Liver (tissue), 3 donors: ENCODE data around the gene ZNF398.

Experiments
- EGR1 ChIP-seq, 2 donors: IDR thresholded peaks; 2 replicates each; pipeline ENCODE4 v1.6.1; 2016 to 2018; ENCODE audit warnings: antibody characterized with exemption in 2 of 2, low read depth in 2 of 2
- GABPA ChIP-seq, 2 donors: IDR thresholded peaks in 1 of 2; conservative IDR thresholded peaks in 1 of 2; 2 replicates each; pipeline ENCODE4 v1.6.1; 2016; ENCODE audit warnings: antibody characterized with exemption in 2 of 2, mild to moderate bottlenecking in 1 of 2, moderate library complexity in 1 of 2
- NR2F2 ChIP-seq: IDR thresholded peaks from 2 replicates; pipeline ENCODE4 v1.6.1; 2016; ENCODE audit warnings: antibody characterized with exemption
- TAF1 ChIP-seq: conservative IDR thresholded peaks from 2 replicates; pipeline ENCODE4 v1.6.1; 2016; ENCODE audit warnings: antibody characterized with exemption, mild to moderate bottlenecking
- TF ChIP-seq, protein P1 (sequence below): fragments of 150-350 bp; IDR thresholded peaks from 2 replicates; pipeline ENCODE4 v1.5.1; 2017; ENCODE audit warnings: improper control_type of control experiment, low read depth, low read length; ENCODE audit not compliant: missing input control
- TF ChIP-seq, protein P2 (sequence below): IDR thresholded peaks from 2 replicates; pipeline ENCODE4 v1.6.1; 2016; ENCODE audit warnings: antibody characterized with exemption
- TF ChIP-seq, protein P3 (sequence below): IDR thresholded peaks from 2 replicates; pipeline ENCODE4 v1.6.1; 2016; ENCODE audit warnings: antibody characterized with exemption
- donor health status: healthy.
- donor health status: healthy.

DNA sequence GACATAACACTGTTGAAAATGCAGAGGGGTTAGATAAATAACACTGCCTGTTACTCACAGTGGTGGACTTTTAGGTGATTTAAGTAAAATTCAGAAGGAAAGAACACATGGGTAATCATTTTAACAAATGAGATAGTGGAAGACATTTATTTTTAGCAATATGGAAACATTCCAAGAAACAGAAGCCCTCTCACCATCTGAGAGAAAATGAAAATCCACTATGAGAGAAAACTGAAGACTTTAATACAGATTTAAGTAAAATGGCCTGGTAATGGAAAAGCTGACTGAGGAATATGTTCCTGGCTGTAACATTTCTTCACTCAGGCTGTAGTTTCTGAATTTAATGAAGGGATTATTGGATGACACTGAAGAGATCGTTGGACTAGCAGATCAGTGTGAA, 44.6 kb upstream of the ZNF398 start:
- no peak for TF ChIP-seq NR2F2
- TF ChIP-seq, protein P1, sequence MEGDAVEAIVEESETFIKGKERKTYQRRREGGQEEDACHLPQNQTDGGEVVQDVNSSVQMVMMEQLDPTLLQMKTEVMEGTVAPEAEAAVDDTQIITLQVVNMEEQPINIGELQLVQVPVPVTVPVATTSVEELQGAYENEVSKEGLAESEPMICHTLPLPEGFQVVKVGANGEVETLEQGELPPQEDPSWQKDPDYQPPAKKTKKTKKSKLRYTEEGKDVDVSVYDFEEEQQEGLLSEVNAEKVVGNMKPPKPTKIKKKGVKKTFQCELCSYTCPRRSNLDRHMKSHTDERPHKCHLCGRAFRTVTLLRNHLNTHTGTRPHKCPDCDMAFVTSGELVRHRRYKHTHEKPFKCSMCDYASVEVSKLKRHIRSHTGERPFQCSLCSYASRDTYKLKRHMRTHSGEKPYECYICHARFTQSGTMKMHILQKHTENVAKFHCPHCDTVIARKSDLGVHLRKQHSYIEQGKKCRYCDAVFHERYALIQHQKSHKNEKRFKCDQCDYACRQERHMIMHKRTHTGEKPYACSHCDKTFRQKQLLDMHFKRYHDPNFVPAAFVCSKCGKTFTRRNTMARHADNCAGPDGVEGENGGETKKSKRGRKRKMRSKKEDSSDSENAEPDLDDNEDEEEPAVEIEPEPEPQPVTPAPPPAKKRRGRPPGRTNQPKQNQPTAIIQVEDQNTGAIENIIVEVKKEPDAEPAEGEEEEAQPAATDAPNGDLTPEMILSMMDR = no peak
- TF ChIP-seq, protein P2, sequence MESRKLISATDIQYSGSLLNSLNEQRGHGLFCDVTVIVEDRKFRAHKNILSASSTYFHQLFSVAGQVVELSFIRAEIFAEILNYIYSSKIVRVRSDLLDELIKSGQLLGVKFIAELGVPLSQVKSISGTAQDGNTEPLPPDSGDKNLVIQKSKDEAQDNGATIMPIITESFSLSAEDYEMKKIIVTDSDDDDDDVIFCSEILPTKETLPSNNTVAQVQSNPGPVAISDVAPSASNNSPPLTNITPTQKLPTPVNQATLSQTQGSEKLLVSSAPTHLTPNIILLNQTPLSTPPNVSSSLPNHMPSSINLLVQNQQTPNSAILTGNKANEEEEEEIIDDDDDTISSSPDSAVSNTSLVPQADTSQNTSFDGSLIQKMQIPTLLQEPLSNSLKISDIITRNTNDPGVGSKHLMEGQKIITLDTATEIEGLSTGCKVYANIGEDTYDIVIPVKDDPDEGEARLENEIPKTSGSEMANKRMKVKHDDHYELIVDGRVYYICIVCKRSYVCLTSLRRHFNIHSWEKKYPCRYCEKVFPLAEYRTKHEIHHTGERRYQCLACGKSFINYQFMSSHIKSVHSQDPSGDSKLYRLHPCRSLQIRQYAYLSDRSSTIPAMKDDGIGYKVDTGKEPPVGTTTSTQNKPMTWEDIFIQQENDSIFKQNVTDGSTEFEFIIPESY = no peak
- no peak for TF ChIP-seq TAF1
- no peak for TF ChIP-seq GABPA (IDR thresholded peaks at IDR 0.05 in 1 of 2, conservative IDR thresholded peaks at IDR 0.05 in 1 of 2)
- TF ChIP-seq, protein P3, sequence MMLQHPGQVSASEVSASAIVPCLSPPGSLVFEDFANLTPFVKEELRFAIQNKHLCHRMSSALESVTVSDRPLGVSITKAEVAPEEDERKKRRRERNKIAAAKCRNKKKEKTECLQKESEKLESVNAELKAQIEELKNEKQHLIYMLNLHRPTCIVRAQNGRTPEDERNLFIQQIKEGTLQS = no peak
- TF ChIP-seq EGR1 (IDR thresholded peaks at IDR 0.05; ENCODE audit: low read depth in 2 of 2) = no peak
